K562 (cell line): ENCODE data around the gene ADORA1. TPM values are rescaled to one million over a fixed set of nuclear protein-coding genes. Genes with fewer than 3 reads are reported as not detected.
A peak's percentile ranks its signal among the peaks of the same experiment; 100 is the strongest.

Experiments used
- ATAC-seq: fragments of 200-7000 bp; cut with Tn5 transposase; 3 replicates; pipeline ENCODE4 v1.9.1; 2020; ENCODE audit warnings: moderate library complexity
- BruUV-seq: library from RNA; stranded (reverse); fragments of 400-500 nt; replicated peaks from 2 replicates; lab custom pipeline; 2021; lab: Mats Ljungman, UMichigan
- CTCF ChIA-PET: fragments of 300-600 bp; formaldehyde crosslinking; extraction: SDS; loops from one replicate; lab custom pipeline; 2021; ENCODE audit warnings: low intra/inter-chr PET ratio; lab: Yijun Ruan, JAX
- POLR2A ChIA-PET: fragments of 300-600, 350-650 bp; sonication (Branson Sonifier 250); formaldehyde crosslinking; extraction: SDS; loops from one replicate; lab custom pipeline; 2021; ENCODE audit warnings: antibody characterized with exemption, inconsistent platforms; lab: Yijun Ruan, JAX
- DNase-seq, 4 experiments: peaks; one replicate each; pipeline versions ENCODE4 v3.0.0 to v3.0.0-alpha.2; 2011 to 2018; ENCODE audit warnings: low spot score in 3 of 4, mixed read lengths in 3 of 4; ENCODE audit errors: extremely low read depth in 1 of 4
- FAIRE-seq: peaks from 2 replicates; lab custom pipeline; 2011; peaks lifted over from hg19 to GRCh38; lab: Jason Lieb, UNC
- H2AFZ ChIP-seq: 2 replicates; pipeline ENCODE4 v1.6.0; 2011; ENCODE audit warnings: low read depth, low read length, control low read depth, inconsistent platforms
- H3K27ac ChIP-seq: fragments of 200-600 bp; 3 replicates; pipeline ENCODE4 v1.8.0; 2011; ENCODE audit warnings: low read depth, mild to moderate bottlenecking, control low read depth, inconsistent platforms, low read length, moderate library complexity, mixed read lengths; ENCODE audit errors: extremely low read depth
- H3K27me3 ChIP-seq, 2 experiments: fragments of 300-600 bp in 1 of 2; 2 replicates in 1 of 2; 3 replicates in 1 of 2; pipeline versions ENCODE4 v1.6.0 to v1.8.0; 2011; ENCODE audit warnings: inconsistent platforms in 2 of 2, low read length in 2 of 2, mild to moderate bottlenecking in 1 of 2, mixed read lengths in 1 of 2, moderate library complexity in 1 of 2; ENCODE audit not compliant: control insufficient read depth in 2 of 2, insufficient read depth in 2 of 2
- H3K36me3 ChIP-seq: fragments of 300-600 bp; 3 replicates; pipeline ENCODE4 v1.8.0; 2011; ENCODE audit warnings: mild to moderate bottlenecking, low read length, inconsistent platforms; ENCODE audit not compliant: control insufficient read depth, insufficient read depth
- H3K4me1 ChIP-seq, 2 experiments: fragments of 200-600 bp in 1 of 2; replicated peaks in 1 of 2; 2 replicates in 1 of 2; 3 replicates in 1 of 2; pipeline versions ENCODE4 v1.5.1 to v1.8.0; 2011; ENCODE audit warnings: inconsistent platforms in 2 of 2, low read length in 2 of 2, mild to moderate bottlenecking in 1 of 2, mixed read lengths in 1 of 2, moderate library complexity in 1 of 2; ENCODE audit not compliant: control insufficient read depth in 2 of 2, insufficient read depth in 2 of 2
- H3K4me2 ChIP-seq: 2 replicates; pipeline ENCODE4 v1.6.1; 2011; ENCODE audit warnings: low read length, control low read depth, inconsistent platforms, mixed read lengths; ENCODE audit not compliant: insufficient read depth
- H3K4me3 ChIP-seq: fragments of 200-600 bp; sonication (generic), shearing (Covaris generic); 2 replicates; pipeline ENCODE4 v1.5.1; 2016; ENCODE audit warnings: control low read depth, inconsistent platforms
- H3K79me2 ChIP-seq: fragments of 200-600 bp; 3 replicates; pipeline ENCODE4 v1.8.0; 2011; ENCODE audit warnings: low read length, inconsistent platforms; ENCODE audit not compliant: control insufficient read depth, insufficient read depth
- H3K9ac ChIP-seq, 2 experiments: 2 replicates each; pipeline versions ENCODE4 v1.6.0 to v1.6.1; 2011; ENCODE audit warnings: low read depth in 2 of 2, low read length in 2 of 2, control low read depth in 1 of 2, inconsistent platforms in 1 of 2, mild to moderate bottlenecking in 1 of 2, mixed read lengths in 1 of 2; ENCODE audit not compliant: insufficient read depth in 1 of 2
- H3K9me1 ChIP-seq: one replicate; pipeline ENCODE4 v1.6.0; 2011; ENCODE audit warnings: inconsistent platforms, mild to moderate bottlenecking, low read length, moderate library complexity; ENCODE audit not compliant: control insufficient read depth, insufficient read depth
- H3K9me3 ChIP-seq: replicated peaks from 2 replicates; pipeline ENCODE4 v1.5.1; 2011; ENCODE audit warnings: low read depth, low read length, inconsistent platforms; ENCODE audit not compliant: control insufficient read depth, insufficient read depth
- H4K20me1 ChIP-seq: replicated peaks from 2 replicates; pipeline ENCODE4 v1.6.1; 2011; ENCODE audit warnings: low read length, inconsistent platforms, mixed read lengths; ENCODE audit not compliant: control insufficient read depth, insufficient read depth
- ARID3B ChIP-seq: fragments of 250-450 bp; sonication (Bioruptor Pico); IDR thresholded peaks from 2 replicates; pipeline ENCODE4 v1.4.0; 2020; ENCODE audit warnings: borderline replicate concordance
- FOSL1 ChIP-seq: fragments of 200-800 bp; sonication (Bioruptor generic); conservative IDR thresholded peaks from 2 replicates; pipeline ENCODE4 v1.6.1; 2016; ENCODE audit warnings: missing genetic modification characterization, missing compliant biosample characterization
- GABPA ChIP-seq: fragments of 200-800 bp; sonication (Bioruptor generic); conservative IDR thresholded peaks from 2 replicates; pipeline ENCODE4 v1.6.1; 2016; ENCODE audit warnings: low read depth, missing genetic modification characterization, missing compliant biosample characterization
- NR1H2 ChIP-seq: sonication (generic); formaldehyde crosslinking; IDR thresholded peaks from 2 replicates; pipeline ENCODE4 v1.4.0; 2020; ENCODE audit warnings: mild to moderate bottlenecking, missing genetic modification reagents
- ZNF584 ChIP-seq: fragments of 200-800 bp; sonication (Bioruptor generic); IDR thresholded peaks from 2 replicates; pipeline ENCODE4 v1.6.1; 2016; ENCODE audit warnings: low read depth, mild to moderate bottlenecking, missing genetic modification characterization, missing compliant biosample characterization
- WGBS: fragments of 100-300 bp; shearing (Covaris generic); methylation state at CpG from one replicate; pipeline ENCODE4 v1.1.6; 2016; ENCODE audit warnings: low coverage, mixed read lengths; ENCODE audit not compliant: insufficient coverage; ENCODE audit errors: missing lambda C conversion rate; 5-methylcytosine and 5-hydroxymethylcytosine counted together
- in situ Hi-C: fragments of 300-500 bp; cut with MboI; formaldehyde crosslinking; loops from 4 replicates; pipeline ENCODE4 v1.15.0; 2018; ENCODE audit warnings: inconsistent platforms, mixed read lengths
- intact Hi-C: fragments of 100-400 bp; cut with micrococcal nuclease; formaldehyde crosslinking; loops from 2 replicates; pipeline ENCODE4 v1.14.2; 2022
- polyA plus RNA-seq, 8 experiments: library from polyadenylated mRNA; depleted of rRNA in 4 of 8; stranded (reverse) in 5 of 8; unstranded in 3 of 8; fragments of >200 nt; fragmentation: Nextera tagmentation in 2 of 8; fragmentation: Illumina TruSeq in 1 of 8; extraction: Ambion mirVana in 2 of 8; extraction: Trizol in 1 of 8; gene quantifications; 2 replicates each; pipeline versions ENCODE4 v1.2.1 to v1.2.3, GENCODE V29; 2011 to 2014; ENCODE audit warnings: inconsistent platforms in 1 of 8, missing spikeins in 1 of 8
- total RNA-seq, 7 experiments: library from RNA; depleted of rRNA in 6 of 7; stranded (reverse); fragments of >200 nt in 6 of 7; fragmentation: Illumina TruSeq in 2 of 7; extraction: Trizol in 2 of 7; gene quantifications; 2 replicates each; pipeline versions ENCODE4 v1.2.1 to v1.2.3, GENCODE V29; 2011 to 2021; ENCODE audit warnings: low replicate concordance in 1 of 7
- TF ChIP-seq, protein P1 (sequence below): fragments of 200-800 bp; sonication (Bioruptor generic); IDR thresholded peaks from 2 replicates; pipeline ENCODE4 v1.6.1; 2017; ENCODE audit warnings: missing genetic modification characterization, missing compliant biosample characterization

The ADORA1 gene
- total and polyA plus RNA-seq, 9 of the 15 experiments (the other 6 are each of a cell fraction or from before 2014, with no cell fraction given): not detected

DNA sequence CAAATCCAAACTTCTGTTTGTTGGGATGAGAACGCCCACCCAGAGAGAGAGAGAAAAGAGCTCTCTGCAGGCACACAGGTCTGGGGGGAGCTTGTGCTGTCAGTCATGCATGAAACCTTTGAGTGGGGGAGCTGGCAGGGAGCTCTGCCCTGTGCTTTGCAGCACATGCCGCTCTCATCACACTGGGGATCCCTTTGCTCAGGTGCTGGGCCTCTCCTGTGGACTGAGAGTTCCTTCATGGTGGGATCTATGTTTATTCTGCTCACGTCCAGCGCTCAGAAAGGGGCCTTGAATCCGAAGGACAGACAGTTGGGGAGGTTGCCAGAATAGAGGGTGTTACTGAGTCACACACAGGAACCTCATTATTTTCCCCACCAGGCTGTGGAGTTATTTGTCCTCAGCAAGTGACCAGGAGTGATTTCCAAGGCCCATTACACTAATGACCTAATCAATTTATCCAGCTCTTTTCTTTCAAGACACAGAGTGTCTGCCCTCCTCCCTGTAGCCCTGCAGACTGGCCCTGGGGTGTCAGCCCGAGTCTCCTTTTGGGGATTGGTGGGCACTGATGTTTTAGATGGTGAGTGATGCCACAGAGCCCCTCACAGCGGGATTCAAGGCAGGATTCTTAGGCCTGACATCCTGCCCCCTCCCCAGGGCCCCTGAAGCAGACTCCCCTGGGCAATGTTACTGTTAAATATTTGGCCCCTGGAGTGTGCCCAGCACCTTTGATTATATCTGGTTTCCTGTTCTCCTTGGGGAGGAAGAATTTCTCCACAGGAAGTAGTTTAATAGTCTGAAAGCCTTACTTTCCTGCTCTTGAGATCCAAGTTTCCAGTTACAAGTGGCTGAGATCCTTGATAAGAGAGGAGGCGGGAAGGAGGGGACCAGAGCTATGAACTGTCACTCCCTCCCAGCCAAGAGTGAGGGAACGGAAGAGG, 25.8 kb downstream of the ADORA1 start:
- DNase-seq: no peak
- BruUV-seq: no TSS peak
- no peak for ATAC-seq
- H2AFZ ChIP-seq: no peak overlapping the region
- H3K36me3 ChIP-seq: no peaks in the 10 kb centered on the region
- 2% methylated on average over 9 of the region's 9 CpGs for WGBS
- no peak overlapping the region for H3K4me2 ChIP-seq
- H3K9me1 ChIP-seq: no peaks in the 10 kb centered on the region
- H3K4me3 ChIP-seq: no peak overlapping the region
- no peak for FAIRE-seq
- no peak overlapping the region for H3K9ac ChIP-seq
- CTCF ChIA-PET: no interaction called here
- no peaks in the 10 kb centered on the region for H3K9me3 ChIP-seq
- no peak for TF ChIP-seq NR1H2 (CRISPR knock-in tag)
- TF ChIP-seq ARID3B (CRISPR knock-in tag): no peak
- peak; percentile 76 for TF ChIP-seq GABPA (tag)
- TF ChIP-seq FOSL1 (tag): 0 out of 2 replicates have a peak, but pooled peaks have one; percentile 11
- TF ChIP-seq ZNF584: 0 out of 2 replicates have a peak, but pooled peaks have one; percentile 39
- TF ChIP-seq, protein P1, sequence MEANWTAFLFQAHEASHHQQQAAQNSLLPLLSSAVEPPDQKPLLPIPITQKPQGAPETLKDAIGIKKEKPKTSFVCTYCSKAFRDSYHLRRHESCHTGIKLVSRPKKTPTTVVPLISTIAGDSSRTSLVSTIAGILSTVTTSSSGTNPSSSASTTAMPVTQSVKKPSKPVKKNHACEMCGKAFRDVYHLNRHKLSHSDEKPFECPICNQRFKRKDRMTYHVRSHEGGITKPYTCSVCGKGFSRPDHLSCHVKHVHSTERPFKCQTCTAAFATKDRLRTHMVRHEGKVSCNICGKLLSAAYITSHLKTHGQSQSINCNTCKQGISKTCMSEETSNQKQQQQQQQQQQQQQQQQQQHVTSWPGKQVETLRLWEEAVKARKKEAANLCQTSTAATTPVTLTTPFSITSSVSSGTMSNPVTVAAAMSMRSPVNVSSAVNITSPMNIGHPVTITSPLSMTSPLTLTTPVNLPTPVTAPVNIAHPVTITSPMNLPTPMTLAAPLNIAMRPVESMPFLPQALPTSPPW (CRISPR knock-in tag): 0 out of 2 replicates have a peak, but pooled peaks have one; percentile 25
- H3K79me2 ChIP-seq: no peaks in the 10 kb centered on the region
- POLR2A ChIA-PET: interaction anchor here (0.6 to 2.4 kb wide), 6 partner anchors 9 to 496 kb away, joined by 3 to 7 read pairs (median 3); no protein-coding TSS in a partner anchor
- H3K4me1 ChIP-seq: no peaks in the 10 kb centered on the region; a peak in 2 of 5 replicates
- intact Hi-C loops (no loop called here), in situ Hi-C loops (no loop called here)
- H4K20me1 ChIP-seq: peaks cover 10% of the 10 kb centered on the region
- no peak overlapping the region for H3K27ac ChIP-seq
- peaks cover 23 to 69% of the 10 kb centered on the region in 2 experiments; a peak in 4 of 5 replicates for H3K27me3 ChIP-seq
